Sigmoid colon (tissue), 4 donors: Measurements from ENCODE around the gene CLCN2.

Experiments used
- EP300 ChIP-seq, 4 donors: sonication (generic); formaldehyde crosslinking; IDR thresholded peaks; one replicate each; pipeline ENCODE4 v1.6.1; 2017; ENCODE audit warnings: antibody characterized with exemption in 4 of 4
- POLR2A ChIP-seq, 2 donors: fragments of 450-650 bp; IDR thresholded peaks; one replicate each; pipeline ENCODE4 v1.6.1; 2016; ENCODE audit warnings: antibody characterized with exemption in 2 of 2, mild to moderate bottlenecking in 2 of 2, moderate library complexity in 2 of 2
- TF ChIP-seq, protein P1 (sequence below), 4 experiments: fragments of 450-650 bp in 3 of 4; fragments of 200-600 bp in 1 of 4; IDR thresholded peaks; one replicate each; pipeline ENCODE4 v1.5.1; 2016 to 2019; ENCODE audit warnings: antibody characterized with exemption in 4 of 4, mild to moderate bottlenecking in 3 of 4, moderate library complexity in 2 of 4

GRCh38 chr3:184379358-184380184 lies 18.2 kb upstream of the CLCN2 start, which contains the start of gene CHRD:
- TF ChIP-seq, protein P1, sequence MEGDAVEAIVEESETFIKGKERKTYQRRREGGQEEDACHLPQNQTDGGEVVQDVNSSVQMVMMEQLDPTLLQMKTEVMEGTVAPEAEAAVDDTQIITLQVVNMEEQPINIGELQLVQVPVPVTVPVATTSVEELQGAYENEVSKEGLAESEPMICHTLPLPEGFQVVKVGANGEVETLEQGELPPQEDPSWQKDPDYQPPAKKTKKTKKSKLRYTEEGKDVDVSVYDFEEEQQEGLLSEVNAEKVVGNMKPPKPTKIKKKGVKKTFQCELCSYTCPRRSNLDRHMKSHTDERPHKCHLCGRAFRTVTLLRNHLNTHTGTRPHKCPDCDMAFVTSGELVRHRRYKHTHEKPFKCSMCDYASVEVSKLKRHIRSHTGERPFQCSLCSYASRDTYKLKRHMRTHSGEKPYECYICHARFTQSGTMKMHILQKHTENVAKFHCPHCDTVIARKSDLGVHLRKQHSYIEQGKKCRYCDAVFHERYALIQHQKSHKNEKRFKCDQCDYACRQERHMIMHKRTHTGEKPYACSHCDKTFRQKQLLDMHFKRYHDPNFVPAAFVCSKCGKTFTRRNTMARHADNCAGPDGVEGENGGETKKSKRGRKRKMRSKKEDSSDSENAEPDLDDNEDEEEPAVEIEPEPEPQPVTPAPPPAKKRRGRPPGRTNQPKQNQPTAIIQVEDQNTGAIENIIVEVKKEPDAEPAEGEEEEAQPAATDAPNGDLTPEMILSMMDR (IDR thresholded peaks at IDR 0.05), result no peak
- no peak for TF ChIP-seq POLR2A (IDR thresholded peaks at IDR 0.05)
- no peak for TF ChIP-seq EP300 (IDR thresholded peaks at IDR 0.05)
